Left lung (tissue), 8 donors: ENCODE results near the gene ANO5. TPM values are rescaled to one million over a fixed set of nuclear protein-coding genes. Genes with fewer than 3 reads are reported as not detected.

Source experiments
- polyA plus RNA-seq, 6 donors: library from polyadenylated mRNA; unstranded; fragments of 120-200 nt; gene quantifications; one replicate each; pipeline ENCODE4 v1.2.1, GENCODE V29; 2013; ENCODE audit not compliant: insufficient read length in 6 of 6
- total RNA-seq, 2 donors: library from RNA; stranded (reverse); fragmentation: NEBNext Ultra II Directional; extraction: Animal tissue kit (Norgen Biotek cat#: 25700); gene quantifications; one replicate each; pipeline ENCODE4 v1.2.1, GENCODE V29; 2021
- donor health status: DM: no; HTN: yes; CAD: no.
- donor health status: DM: no; HTN: no; CAD: no.

ANO5 gene
- total and polyA plus RNA-seq, 8 donors = 1.9 to 4.6 (median 2.9) TPM

Other genes with a start within 250 kb of the ANO5 start
- gene SLC17A6, start 145.3 kb downstream of the ANO5 start, total RNA-seq = not detected
- not detected for gene SLC17A6, start 145.3 kb downstream of the ANO5 start, polyA plus RNA-seq